CD4-positive, alpha-beta T cell (primary cell): Measurements from ENCODE around the gene TM2D3. TPM values are rescaled to one million over a fixed set of nuclear protein-coding genes. Genes with fewer than 3 reads are reported as not detected.

ENCODE experiments used
- ATAC-seq: fragments of 200-7000 bp; cut with Tn5 transposase; one replicate; pipeline ENCODE4 v1.10.0; 2022; ENCODE audit warnings: mild to moderate bottlenecking; ENCODE audit not compliant: poor library complexity
- CTCF ChIA-PET: fragments of 350-600 bp; sonication (Branson Sonifier 250); formaldehyde crosslinking; loops from one replicate; lab custom pipeline; 2021; ENCODE audit warnings: antibody characterized with exemption, inconsistent platforms; lab: Charles Lee
- POLR2A ChIA-PET: fragments of 350-600 bp; sonication (Branson Sonifier 250); formaldehyde crosslinking; loops from one replicate; lab custom pipeline; 2021; ENCODE audit warnings: antibody characterized with exemption, inconsistent platforms; lab: Charles Lee
- DNase-seq, 14 experiments: peaks; one replicate each; pipeline ENCODE4 v3.0.0-alpha.2; 2013 to 2020; ENCODE audit warnings: mixed read lengths in 2 of 14
- H3K27ac ChIP-seq, 2 donors: one replicate each; pipeline versions ENCODE4 v1.5.1 to v1.7.0; 2013; ENCODE audit warnings: low read length in 2 of 2, low read depth in 1 of 2, mild to moderate bottlenecking in 1 of 2
- H3K27me3 ChIP-seq, 2 experiments: 1 replicate in 1 of 2; 2 replicates in 1 of 2; pipeline versions ENCODE4 v1.6.1 to v1.7.0; 2013; ENCODE audit warnings: low read length in 2 of 2, control low read depth in 1 of 2, mild to moderate bottlenecking in 1 of 2, moderate library complexity in 1 of 2; ENCODE audit not compliant: insufficient read depth in 2 of 2, control insufficient read depth in 1 of 2
- H3K36me3 ChIP-seq: one replicate; pipeline ENCODE4 v1.6.1; 2013; ENCODE audit warnings: low read length, control low read depth; ENCODE audit not compliant: insufficient read depth
- H3K4me1 ChIP-seq: one replicate; pipeline ENCODE4 v1.6.1; 2013; ENCODE audit warnings: low read length, control low read depth; ENCODE audit not compliant: insufficient read depth
- H3K4me3 ChIP-seq: one replicate; pipeline ENCODE4 v1.5.1; 2013; ENCODE audit warnings: mild to moderate bottlenecking, low read length, moderate library complexity
- H3K9me3 ChIP-seq, 2 experiments: 1 replicate in 1 of 2; 2 replicates in 1 of 2; pipeline versions ENCODE4 v1.6.1 to v1.7.0; 2013; ENCODE audit warnings: low read length in 2 of 2, mild to moderate bottlenecking in 2 of 2, control low read depth in 1 of 2, moderate library complexity in 1 of 2; ENCODE audit not compliant: control insufficient read depth in 1 of 2, insufficient read depth in 1 of 2
- H3K27ac Mint-ChIP-seq: one replicate; pipeline ENCODE4 v1.8.0; 2020; ENCODE audit warnings: mixed read lengths
- H3K27me3 Mint-ChIP-seq: one replicate; pipeline ENCODE4 v1.8.0; 2021; ENCODE audit warnings: mixed read lengths
- H3K36me3 Mint-ChIP-seq: one replicate; pipeline ENCODE4 v1.8.0; 2021; ENCODE audit warnings: low read depth, mixed read lengths
- H3K4me1 Mint-ChIP-seq: one replicate; pipeline ENCODE4 v1.8.0; 2021; ENCODE audit warnings: low read depth, mixed read lengths
- H3K4me3 Mint-ChIP-seq: one replicate; pipeline ENCODE4 v1.8.0; 2020; ENCODE audit warnings: mild to moderate bottlenecking, mixed read lengths
- H3K9me3 Mint-ChIP-seq: one replicate; pipeline ENCODE4 v1.8.0; 2020; ENCODE audit warnings: mixed read lengths
- intact Hi-C, 2 experiments: fragments of 100-400 bp; cut with DNase I in 1 of 2; cut with micrococcal nuclease in 1 of 2; formaldehyde crosslinking; loops; one replicate each; pipeline versions ENCODE4 v1.15.1 to v1.9.0; 2023 to 2025; cut with DNase I, micrococcal nuclease
- total RNA-seq, 174 experiments: library from RNA in 2 of 174; stranded (reverse) in 2 of 174; gene quantifications; one replicate each; pipeline ENCODE4 v1.2.3 and lab custom pipeline; 2021 to 2026
- TF ChIP-seq, protein P1 (sequence below): fragments of 200-600 bp; IDR thresholded peaks from one replicate; pipeline ENCODE4 v1.8.0; 2022; ENCODE audit warnings: antibody characterized with exemption, mild to moderate bottlenecking

TM2D3 gene
- total RNA-seq, 2 experiments from 2014 or later = 102 to 107 TPM

DNA sequence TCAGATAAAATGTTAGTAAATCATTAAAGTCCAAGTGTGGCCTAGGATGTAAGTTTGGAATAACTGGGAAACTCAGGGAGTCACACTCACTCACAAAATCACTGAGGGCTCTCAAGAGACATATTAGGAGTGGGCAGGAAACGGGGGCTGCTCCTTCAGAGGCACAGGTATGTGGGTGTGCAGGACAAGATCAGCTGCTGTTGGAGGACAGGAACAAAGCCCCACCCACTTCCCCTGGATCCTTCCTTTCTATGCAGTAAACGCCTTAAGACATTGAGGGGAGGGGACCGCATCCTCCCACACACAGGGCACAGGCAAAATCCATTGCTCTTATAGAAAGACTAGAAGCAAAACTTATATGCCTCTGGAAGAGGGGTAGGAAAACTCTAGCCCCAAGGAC, 30.2 kb downstream of the TM2D3 start:
- DNase-seq (peak in 1 of 14 experiments; percentile 5), ATAC-seq (no peak)
- Mint-ChIP-seq H3K27me3 (no peaks in the 10 kb centered on the region), H3K27ac (no peak overlapping the region), H3K4me3 (no peak overlapping the region), H3K4me1 (peaks cover 34% of the 10 kb centered on the region), H3K9me3 (no peaks in the 10 kb centered on the region), H3K36me3 (peaks cover 70% of the 10 kb centered on the region)
- no peaks in the 10 kb centered on the region for H3K9me3 ChIP-seq
- POLR2A ChIA-PET = no interaction called here
- TF ChIP-seq, protein P1, sequence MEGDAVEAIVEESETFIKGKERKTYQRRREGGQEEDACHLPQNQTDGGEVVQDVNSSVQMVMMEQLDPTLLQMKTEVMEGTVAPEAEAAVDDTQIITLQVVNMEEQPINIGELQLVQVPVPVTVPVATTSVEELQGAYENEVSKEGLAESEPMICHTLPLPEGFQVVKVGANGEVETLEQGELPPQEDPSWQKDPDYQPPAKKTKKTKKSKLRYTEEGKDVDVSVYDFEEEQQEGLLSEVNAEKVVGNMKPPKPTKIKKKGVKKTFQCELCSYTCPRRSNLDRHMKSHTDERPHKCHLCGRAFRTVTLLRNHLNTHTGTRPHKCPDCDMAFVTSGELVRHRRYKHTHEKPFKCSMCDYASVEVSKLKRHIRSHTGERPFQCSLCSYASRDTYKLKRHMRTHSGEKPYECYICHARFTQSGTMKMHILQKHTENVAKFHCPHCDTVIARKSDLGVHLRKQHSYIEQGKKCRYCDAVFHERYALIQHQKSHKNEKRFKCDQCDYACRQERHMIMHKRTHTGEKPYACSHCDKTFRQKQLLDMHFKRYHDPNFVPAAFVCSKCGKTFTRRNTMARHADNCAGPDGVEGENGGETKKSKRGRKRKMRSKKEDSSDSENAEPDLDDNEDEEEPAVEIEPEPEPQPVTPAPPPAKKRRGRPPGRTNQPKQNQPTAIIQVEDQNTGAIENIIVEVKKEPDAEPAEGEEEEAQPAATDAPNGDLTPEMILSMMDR = no peak
- H3K4me3 ChIP-seq = no peak overlapping the region
- intact Hi-C loops = no loop called here
- H3K27me3 ChIP-seq = no peaks in the 10 kb centered on the region
- H3K4me1 ChIP-seq = peaks cover 6% of the 10 kb centered on the region
- H3K36me3 ChIP-seq = peaks cover 14% of the 10 kb centered on the region
- CTCF ChIA-PET = no interaction called here
- no peak overlapping the region for H3K27ac ChIP-seq

DNA sequence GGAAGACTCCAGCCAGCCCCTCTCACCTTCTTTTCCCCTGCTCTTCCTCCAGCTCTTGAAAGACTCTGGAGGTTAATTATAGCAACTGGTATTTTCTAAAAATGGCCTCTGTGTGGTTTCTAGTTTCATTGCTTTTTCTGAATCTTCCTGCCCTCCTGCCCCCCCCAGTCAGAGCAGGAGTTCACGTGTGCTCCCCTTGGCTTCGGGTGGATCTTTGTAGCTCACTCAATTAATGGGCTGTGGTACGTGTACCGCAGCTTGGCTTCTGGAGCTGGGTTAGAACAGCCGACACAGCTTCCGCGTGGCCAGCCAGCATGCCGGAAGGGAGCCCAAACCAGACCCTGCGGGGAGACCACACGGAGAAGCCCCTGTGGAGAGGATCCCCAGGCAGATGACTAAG, 31.5 kb downstream of the TM2D3 start:
- DNase-seq (no peak), ATAC-seq (no peak)
- intact Hi-C loops = no loop called here
- Histone ChIP-seq H3K27ac (no peak overlapping the region), H3K36me3 (peaks cover 11% of the 10 kb centered on the region), H3K4me1 (peaks cover 6% of the 10 kb centered on the region), H3K27me3 (no peaks in the 10 kb centered on the region), H3K4me3 (no peak overlapping the region), H3K9me3 (no peaks in the 10 kb centered on the region)
- no peaks in the 10 kb centered on the region for H3K27me3 Mint-ChIP-seq
- H3K27ac Mint-ChIP-seq = no peak overlapping the region
- peaks cover 30% of the 10 kb centered on the region for H3K4me1 Mint-ChIP-seq
- ChIA-PET POLR2A (no interaction called here), CTCF (no interaction called here)
- H3K4me3 Mint-ChIP-seq = no peak overlapping the region
- TF ChIP-seq, protein P1 = no peak
- peaks cover 62% of the 10 kb centered on the region for H3K36me3 Mint-ChIP-seq
- H3K9me3 Mint-ChIP-seq = no peaks in the 10 kb centered on the region

DNA sequence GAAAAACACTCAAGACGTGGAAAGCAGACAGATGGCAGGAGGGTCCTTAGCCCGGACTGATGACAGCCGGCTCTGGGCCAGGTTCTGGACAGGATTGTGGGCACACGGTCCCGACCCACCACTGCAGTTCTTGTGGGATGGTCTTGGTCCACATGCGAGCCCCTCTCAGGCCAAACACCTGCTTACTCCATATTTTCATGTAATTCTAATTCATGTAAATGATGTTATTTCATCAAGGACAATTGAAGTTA, 32.6 kb downstream of the TM2D3 start:
- H3K9me3 ChIP-seq = no peaks in the 10 kb centered on the region
- ATAC-seq (no peak), DNase-seq (no peak)
- Mint-ChIP-seq H3K36me3 (peaks cover 50% of the 10 kb centered on the region), H3K4me3 (no peak overlapping the region), H3K27ac (no peak overlapping the region), H3K9me3 (no peaks in the 10 kb centered on the region), H3K27me3 (no peaks in the 10 kb centered on the region), H3K4me1 (peaks cover 28% of the 10 kb centered on the region)
- no peak overlapping the region for H3K27ac ChIP-seq
- no peak overlapping the region for H3K4me3 ChIP-seq
- POLR2A ChIA-PET = no interaction called here
- H3K27me3 ChIP-seq = no peaks in the 10 kb centered on the region
- H3K4me1 ChIP-seq = peaks cover 6% of the 10 kb centered on the region
- H3K36me3 ChIP-seq = peaks cover 4% of the 10 kb centered on the region
- TF ChIP-seq, protein P1 = no peak
- CTCF ChIA-PET = no interaction called here
- intact Hi-C loops = no loop called here
